HG03097 (cell line): Measurements from ENCODE around the gene IGF1R.
"Not testable (repeated sequence)": the region's sequence is repeated elsewhere in the genome, so short reads cannot be mapped to it uniquely, and the experiment has no call there.

Source experiments
- ATAC-seq: cut with Tn5 transposase; IDR thresholded peaks from one replicate; pipeline ENCODE4 v1.9.1; 2021; ENCODE audit not compliant: unreplicated experiment, low FRiP score

IGF1R gene

DNA sequence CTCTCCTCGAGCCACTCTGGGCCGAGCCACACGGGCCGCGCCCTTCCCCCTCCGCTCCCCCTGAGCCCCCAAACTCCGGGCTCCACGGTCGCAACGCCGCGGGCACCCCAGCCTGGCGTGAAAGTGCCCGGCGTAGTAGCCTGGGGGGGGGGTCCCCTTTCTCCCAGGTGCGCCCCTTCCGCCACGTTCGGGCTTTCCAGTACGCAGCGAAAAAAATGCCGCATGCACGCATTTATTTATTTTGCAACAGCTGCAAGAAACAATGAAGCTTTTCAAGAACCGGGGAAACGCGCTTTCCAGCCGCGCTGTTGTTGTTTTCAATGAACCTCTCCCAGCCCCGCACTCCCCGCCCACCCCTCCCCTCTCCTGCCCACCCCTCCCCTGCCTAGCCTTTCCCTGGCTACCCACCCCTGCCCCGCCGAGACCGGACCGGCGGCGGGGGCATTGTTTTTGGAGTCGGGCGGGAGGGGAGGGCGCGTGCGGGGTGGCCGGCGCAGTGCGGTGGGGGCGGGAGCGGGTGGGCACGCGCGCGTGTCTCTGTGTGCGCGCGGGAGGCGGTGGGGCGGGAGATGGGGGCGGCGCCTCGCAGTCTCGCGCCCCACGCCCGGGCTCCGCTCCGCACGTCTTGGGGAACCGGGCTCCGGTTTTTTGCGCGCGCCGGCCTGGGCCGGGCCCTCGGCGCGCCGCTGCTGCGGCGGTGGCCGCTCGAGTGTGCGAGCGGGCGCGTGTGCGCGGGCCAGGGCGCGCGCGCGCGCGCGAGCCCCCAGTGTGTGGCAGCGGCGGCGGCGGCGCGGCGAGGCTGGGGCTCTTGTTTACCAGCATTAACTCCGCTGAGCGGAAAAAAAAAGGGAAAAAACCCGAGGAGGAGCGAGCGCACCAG is at the start of gene IGF1R:
Gene IGF1R (plus strand): TSS at position 766 of the 880 bp plus-strand sequence. CDS start 1,043 bp downstream, outside the sequence.
- ATAC-seq, result peak; percentile 62

DNA sequence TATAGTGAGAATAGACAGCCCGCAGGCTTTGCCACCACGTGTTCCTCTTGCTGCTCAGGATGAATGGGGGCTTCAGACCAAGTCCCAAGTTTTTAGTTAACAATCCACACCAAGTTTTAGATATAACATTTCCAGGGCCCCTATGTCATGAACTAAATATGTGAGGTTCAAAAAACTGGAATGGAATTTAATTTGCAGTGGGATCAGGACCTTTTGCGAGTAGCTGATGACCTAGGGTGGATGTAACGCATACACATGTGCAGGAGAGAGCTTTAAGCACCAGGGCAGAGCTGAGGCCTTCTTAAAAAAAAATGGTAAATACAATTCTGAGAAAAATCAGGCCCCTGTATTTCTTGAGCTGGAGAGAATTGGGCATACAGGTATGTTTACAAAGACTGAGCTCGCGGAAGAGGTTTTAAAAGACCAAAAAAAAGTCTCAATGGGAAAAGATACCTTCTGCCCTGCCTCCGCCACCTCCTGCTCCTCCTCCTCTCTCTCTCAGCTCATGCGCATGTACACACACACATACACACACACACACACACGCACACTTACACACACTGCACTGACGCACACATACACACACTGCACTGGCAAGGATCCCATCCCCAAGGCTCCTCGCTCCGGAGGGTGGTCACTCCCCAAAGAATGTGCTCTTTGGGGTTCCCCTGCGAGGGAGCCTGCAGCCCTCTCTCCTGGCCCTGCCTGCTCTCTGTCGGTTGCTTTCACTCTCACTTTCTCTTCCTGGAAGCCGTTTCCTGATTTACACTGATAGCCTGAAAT is 48.2 kb upstream of the IGF1R start:
- ATAC-seq, result peak; percentile 85

- no peak for ATAC-seq
Measured at GRCh38 chr15:98604983-98605382, 43.4 kb upstream of the IGF1R start.

DNA sequence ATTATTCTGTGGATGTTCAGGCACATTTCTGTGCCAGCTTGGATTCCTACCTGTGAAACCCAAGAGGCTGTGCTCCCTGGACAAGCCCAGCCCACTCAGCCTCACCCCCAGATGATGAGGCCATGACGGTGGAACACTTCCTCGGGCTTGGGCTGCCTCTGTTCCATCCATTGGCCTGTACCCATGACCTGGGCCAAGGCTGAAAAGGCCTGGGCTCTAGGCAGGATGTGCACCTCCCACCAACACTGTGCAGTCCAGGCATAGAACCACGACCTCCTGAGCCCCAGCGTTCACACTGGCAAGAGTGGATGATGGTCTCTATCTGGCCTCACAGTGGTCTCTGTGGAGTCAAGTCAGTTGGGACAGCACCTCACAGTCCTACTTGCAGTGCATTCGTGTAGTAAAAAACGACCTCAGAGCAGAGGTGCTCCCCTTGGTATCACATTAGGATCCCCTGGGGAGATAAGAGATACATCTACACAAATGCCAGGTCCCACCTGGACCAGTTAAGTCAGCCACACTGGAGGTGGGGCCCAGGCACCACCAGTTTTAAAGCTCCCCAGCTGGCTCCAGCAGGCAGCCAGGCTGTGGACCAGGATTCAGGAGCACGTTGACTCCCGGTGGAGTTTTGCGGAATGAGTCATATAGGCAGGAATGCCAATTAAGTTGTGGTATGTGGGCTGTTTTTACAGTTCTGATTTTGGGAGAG is 39.0 kb upstream of the IGF1R start:
- no peak for ATAC-seq

DNA sequence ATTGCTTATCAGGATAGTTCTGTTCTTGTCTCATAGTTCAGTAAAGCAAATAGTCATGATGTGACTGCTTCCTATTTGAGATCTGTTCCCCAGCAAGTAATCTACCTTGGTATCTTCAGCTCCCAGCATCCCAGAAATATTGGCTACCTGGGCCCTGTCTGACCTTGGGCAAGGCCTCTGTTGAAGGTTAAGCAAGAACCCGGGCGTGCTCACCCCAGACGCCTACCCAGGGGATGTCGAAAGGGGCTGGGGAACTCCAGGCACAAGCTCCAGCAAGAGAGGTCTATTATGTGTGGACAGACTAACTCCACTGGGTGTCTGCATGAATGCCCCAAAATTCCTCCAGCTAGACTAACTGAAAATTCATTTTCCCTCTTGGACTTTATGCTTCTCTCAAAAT is 37.3 kb upstream of the IGF1R start:
- no peak for ATAC-seq

DNA sequence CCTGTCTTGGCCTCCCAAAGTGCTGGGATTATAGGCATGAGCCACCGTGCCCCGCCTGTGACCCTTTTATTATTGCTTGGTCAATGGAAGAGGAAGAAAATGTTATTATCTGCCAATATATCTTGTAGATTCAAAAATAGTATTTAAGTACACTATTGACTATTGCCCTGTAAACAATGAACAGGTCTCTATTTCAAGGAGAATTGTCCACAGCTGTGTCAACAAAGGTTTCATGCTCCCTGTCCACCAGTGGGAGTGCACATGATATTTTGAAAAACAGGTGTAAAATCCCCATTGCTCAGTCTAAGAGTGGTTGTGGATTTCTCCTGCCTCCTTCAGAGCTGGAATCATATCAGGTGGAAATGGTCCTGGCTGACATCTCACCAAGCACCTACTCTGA is 36.5 kb upstream of the IGF1R start:
- ATAC-seq, result no peak

GRCh38 chr15:98612490-98613110 is 35.7 kb upstream of the IGF1R start:
- ATAC-seq, result no peak

DNA sequence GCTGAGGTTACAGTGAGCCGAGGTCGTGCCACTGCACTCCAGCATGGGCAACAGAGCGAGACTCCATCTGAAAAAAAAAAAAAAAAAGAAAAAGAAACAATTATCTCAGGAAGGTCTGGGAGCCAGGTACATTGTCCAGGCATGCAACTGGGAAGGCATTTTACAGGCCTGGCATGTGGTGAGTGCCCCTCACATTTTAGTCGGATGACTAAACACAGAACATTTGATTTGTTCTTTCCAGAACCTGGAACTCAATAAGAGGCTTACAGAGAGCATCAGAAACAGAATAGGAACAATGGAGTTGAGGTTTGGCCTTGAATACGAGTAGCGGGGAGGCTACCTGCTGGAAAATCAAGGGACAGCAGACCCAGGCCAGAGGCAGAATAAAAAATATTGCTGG is 33.7 kb upstream of the IGF1R start:
- ATAC-seq, result no peak

GRCh38 chr15:98616397-98616796 is 31.9 kb upstream of the IGF1R start:
- ATAC-seq, result no peak

- ATAC-seq, result no peak
Measured at GRCh38 chr15:98617328-98617980, 30.9 kb upstream of the IGF1R start.

DNA sequence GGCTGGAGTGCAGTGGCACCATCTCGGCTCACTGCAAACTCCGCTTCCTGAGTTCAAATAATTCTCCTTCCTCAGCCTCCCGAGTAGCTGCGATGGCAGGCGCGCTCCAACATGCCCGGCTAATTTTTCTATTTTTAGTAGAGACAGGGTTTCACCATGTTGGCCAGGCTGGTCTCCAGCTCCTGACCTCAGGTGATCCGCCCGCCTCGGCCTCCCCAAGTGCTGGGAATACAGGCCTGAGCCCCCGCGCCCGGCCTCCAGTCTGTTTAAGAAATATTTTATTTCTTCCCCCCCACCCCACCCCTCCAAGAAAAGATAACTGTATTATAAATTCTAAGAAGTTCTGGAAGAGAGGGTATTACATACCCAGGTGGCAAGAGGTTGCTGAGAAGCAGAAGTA is 29.8 kb upstream of the IGF1R start:
- ATAC-seq, result not testable (repeated sequence)

DNA sequence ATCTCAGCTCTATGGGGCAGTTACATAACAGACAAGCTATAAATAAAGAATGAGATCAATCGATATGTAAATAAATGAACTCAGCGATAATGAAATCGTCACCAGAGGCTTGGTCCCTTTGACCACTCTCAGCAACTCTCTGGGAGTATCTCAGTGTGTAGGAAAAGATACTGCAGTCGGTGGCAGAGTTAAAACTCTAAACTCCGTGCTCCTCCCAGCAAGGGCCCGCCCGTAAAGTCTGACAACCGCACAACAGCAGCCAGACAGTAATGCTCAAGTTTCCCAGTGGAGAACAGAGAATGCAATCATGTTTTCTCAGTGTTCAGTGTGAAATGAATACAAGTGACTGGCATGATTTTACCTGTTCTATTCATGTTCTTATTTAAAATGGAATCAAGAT is 28.3 kb upstream of the IGF1R start:
- no peak for ATAC-seq

DNA sequence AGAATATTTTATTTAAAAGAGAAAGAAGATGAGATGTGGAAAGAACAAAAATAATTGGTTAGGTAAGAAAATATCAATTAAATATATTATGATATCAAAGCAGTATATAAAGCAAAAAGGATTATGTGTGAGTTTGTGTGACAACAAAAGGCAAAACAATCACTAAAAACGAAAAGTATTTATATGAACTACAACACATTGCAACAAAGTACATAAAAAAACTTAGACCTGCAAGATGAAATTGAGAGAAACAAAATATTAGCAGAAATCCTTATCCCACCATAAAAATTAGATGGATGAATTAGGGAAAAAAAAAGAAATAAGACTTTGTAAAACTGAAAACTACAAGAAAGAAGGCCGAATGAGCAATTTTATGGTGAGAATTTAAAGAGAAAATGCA is 27.3 kb upstream of the IGF1R start:
- no peak for ATAC-seq

- no peak for ATAC-seq
Measured at GRCh38 chr15:98625614-98626013, 22.7 kb upstream of the IGF1R start.

GRCh38 chr15:98626153-98626552 is 22.2 kb upstream of the IGF1R start:
- no peak for ATAC-seq

DNA sequence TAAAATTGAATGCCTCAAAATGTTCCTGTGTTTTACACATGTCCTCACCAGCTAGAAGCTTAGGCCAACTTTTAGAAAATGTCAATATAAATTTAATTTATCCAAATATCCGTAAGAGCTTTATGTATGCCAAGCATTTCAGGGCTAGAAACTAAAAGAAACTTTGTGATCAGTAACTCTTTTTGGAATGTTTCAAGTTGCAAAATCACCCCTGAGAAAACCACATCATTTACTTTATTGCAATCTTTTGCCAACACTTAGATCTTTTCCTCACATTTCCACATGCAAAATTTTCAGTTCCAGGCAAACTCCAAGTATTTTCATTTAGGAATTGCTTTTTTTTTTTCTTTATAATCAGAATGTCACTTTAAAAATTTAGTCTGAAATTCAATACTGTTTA is 20.1 kb upstream of the IGF1R start:
- no peak for ATAC-seq

GRCh38 chr15:98635848-98636247 is 12.5 kb upstream of the IGF1R start:
- ATAC-seq, result no peak

DNA sequence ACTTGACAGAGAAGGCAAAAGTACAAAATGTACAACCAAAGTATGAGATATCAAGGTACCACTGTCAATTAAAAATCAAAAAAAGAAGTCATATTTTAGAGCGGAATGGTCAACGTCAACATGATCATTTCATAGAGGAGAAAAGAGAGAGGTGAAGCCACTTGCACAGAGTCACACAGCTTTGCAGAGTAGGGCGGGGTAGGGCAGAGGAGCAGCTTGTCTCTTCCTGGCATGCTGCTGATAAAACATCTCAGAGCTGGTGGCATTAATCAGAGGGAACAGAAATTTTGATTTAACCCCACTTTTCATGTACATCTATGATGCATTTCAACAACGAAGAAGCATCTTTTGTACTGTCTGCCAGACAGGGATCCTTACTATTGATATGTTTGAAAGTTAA is 5.2 kb upstream of the IGF1R start:
- ATAC-seq, result no peak

DNA sequence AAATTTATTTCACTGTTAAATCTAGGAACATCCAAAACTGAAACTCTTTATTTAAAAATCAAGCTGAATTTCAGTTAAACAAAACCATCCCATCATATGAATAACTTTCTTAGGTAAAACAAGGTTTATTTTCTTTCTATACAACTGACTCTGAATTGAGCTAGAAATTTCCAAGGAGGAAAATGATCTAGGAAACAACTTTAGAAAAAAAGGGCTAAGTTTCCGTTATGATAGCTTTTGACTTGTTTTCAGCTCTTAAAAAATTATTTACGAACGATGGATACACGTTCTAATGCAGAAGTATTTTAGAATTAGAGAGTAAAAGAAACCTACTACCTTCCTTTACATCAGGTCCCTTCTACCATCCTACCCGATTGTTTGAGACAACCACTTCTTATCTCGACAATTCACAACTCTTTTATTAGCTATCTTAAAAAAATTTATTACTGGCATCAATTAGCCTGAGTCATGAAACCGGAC is 1.8 kb upstream of the IGF1R start:
- no peak for ATAC-seq
